ENCODE results near the gene TEDC2. TPM values are rescaled to one million over a fixed set of nuclear protein-coding genes. Genes with fewer than 3 reads are reported as not detected.
"Not testable (repeated sequence)": the region's sequence is repeated elsewhere in the genome, so short reads cannot be mapped to it uniquely, and the experiment has no call there.

Gene TEDC2
- total RNA-seq, 1 donor from 2014 or later: 12.1 TPM

GRCh38 chr16:2437032-2437790, 22.7 kb upstream of the TEDC2 start:
- no peak for DNase-seq (ENCODE audit: extremely low read depth, low read depth, low spot score)

DNA sequence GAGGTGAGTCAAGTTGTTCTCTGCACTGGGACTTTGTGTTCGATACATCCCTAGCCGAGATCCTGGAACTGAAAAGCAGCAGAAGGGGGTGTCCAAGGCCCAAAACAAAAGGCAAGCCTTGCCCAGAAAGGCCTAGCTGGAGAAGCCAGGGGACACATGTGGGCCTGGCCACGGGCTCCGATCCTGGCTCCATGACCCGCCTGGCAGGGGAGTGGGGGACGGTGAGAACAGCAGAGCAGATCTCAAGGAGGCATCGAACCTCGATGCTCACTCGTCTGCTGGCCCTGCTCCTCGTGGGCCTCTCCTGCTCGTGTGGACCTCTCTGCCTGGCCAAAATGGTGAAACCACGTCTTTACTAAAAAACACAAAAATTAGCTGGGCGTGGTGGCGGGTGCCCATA, 21.8 kb upstream of the TEDC2 start:
- no peak for DNase-seq (ENCODE audit: extremely low read depth, low read depth, low spot score)

DNA sequence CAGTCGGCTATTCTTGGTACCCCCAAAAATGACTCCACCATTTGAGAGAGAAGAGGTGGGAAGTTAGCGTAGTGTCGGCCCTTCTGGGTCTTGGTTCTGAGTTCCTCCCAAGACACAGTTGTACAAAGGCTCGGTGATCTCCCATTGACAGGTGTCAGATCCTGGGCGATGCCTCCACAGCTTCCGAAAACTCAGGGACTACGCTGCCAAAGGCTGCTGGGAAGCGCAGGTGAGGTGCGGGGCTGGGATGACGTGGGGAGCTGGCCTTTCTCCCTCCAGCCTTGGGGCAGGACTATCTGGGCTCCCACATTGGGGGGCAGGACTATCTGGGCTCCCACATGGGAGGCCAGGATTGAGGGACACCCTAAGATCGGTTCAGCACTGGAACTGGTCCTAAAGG, 20.3 kb upstream of the TEDC2 start:
- DNase-seq (ENCODE audit: extremely low read depth, low read depth, low spot score): no peak

GRCh38 chr16:2441143-2441804, 18.6 kb upstream of the TEDC2 start:
- not testable (repeated sequence) for DNase-seq (ENCODE audit: extremely low read depth, low read depth, low spot score)

- DNase-seq (ENCODE audit: extremely low read depth, low read depth, low spot score): no peak
These were observed 16.4 kb upstream of the TEDC2 start for GRCh38 chr16:2443555-2443954.

GRCh38 chr16:2447920-2448583, 11.9 kb upstream of the TEDC2 start:
- no peak for DNase-seq (ENCODE audit: extremely low read depth, low read depth, low spot score)

DNA sequence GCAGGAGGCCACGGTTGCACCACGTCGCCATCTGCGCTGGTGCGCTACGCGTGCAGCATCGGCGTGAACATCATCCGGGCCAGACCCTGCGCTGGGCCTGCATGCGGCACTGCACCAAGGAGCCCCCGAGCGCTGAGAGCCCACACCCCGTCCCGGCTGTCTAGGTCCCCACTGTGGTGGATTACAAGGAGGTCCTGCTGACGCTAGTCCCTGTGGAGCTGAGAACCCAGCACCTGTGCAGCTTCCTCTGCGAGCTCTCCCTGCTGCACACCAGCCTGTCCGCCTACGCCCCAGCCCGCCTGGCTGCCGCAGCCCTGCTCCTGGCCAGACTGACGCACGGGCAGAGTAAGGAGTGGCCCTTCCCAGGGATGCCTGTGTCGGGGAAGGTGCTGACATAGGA, 10.8 kb upstream of the TEDC2 start:
- DNase-seq (ENCODE audit: extremely low read depth, low read depth, low spot score): no peak

DNA sequence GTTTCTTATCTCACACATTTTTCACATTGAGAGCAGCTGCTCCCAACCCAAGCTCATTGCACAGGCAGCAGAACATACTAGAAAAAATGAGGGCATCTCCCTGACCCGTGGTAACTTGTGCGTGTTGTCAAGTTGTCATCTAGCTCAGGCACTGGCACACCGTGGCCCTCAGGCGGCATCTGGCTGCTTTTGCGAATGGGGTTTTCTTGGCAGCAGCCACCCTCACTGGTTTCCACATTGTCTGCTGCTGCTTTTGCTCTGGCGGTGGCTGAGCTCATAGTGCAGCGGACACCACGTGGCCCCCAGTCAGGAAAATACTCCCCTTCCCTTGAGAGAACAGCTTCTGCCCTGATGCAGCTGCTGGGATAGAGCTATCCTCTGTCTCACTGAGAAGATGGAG, 9.4 kb upstream of the TEDC2 start:
- DNase-seq (ENCODE audit: extremely low read depth, low read depth, low spot score): no peak

- no peak for DNase-seq (ENCODE audit: extremely low read depth, low read depth, low spot score)
These were observed 8.9 kb upstream of the TEDC2 start for GRCh38 chr16:2450975-2451381.

GRCh38 chr16:2451851-2452320, 8.0 kb upstream of the TEDC2 start:
- no peak for DNase-seq (ENCODE audit: extremely low read depth, low read depth, low spot score)

DNA sequence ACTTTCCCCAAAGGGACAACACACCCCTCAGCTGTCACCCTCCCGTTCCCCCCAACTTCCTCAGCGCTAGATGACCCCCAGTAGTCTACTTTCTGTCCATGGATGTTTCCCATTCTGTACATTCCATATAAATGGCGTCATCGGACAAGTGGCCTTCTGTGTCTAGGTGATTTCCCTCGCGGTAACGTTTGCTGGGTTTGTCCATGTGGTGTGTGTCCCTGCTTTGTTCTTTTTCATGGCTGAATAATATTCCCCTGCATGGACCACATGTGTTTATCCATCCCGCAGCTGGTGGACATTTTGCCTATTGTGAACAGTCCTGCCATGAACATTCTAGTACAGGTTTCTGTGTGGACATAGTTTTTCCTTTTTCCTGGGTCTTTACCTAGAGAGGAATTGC, 7.3 kb upstream of the TEDC2 start:
- DNase-seq (ENCODE audit: extremely low read depth, low read depth, low spot score): no peak

GRCh38 chr16:2455081-2455845, 4.6 kb upstream of the TEDC2 start:
- DNase-seq (ENCODE audit: extremely low read depth, low read depth, low spot score): no peak

GRCh38 chr16:2456551-2457153, 3.3 kb upstream of the TEDC2 start:
- no peak for DNase-seq (ENCODE audit: extremely low read depth, low read depth, low spot score)

DNA sequence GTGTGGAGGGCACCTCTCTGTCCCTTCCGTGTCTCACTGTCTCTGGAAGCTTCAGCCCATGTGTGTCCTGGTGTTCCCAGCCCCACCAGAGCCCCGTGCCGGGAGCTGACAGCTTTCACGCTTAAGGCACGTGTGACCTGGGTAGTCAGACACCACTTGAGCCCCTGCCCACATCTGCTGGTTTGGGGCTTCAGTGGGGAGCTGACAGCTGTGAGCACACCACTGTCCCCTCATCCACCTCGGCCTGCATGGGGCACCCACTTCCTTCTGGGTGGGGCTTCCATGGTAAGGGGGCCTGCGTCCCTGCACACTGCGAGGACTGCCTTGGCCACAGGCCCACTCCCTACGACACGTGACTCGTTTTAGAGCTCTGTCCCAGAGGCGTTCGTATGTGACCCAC, 2.6 kb upstream of the TEDC2 start:
- DNase-seq (ENCODE audit: extremely low read depth, low read depth, low spot score): no peak

- no peak for DNase-seq (ENCODE audit: extremely low read depth, low read depth, low spot score)
These were observed 2.0 kb upstream of the TEDC2 start for GRCh38 chr16:2457946-2458345.

- DNase-seq (ENCODE audit: extremely low read depth, low read depth, low spot score): no peak
These were observed 842 bp upstream of the TEDC2 start for GRCh38 chr16:2458887-2459646.

GRCh38 chr16:2460391-2460713, 443 bp downstream of the TEDC2 start:
- DNase-seq (ENCODE audit: extremely low read depth, low read depth, low spot score): no peak

- DNase-seq (ENCODE audit: extremely low read depth, low read depth, low spot score): no peak
These were observed 1.0 kb downstream of the TEDC2 start for GRCh38 chr16:2460916-2461315.

GRCh38 chr16:2462031-2462866, 2.3 kb downstream of the TEDC2 start:
- DNase-seq (ENCODE audit: extremely low read depth, low read depth, low spot score): no peak

Measured in glomerular endothelial cell (primary cell).